GM23338 (cell line): ENCODE data around the gene GSTA2. TPM values are rescaled to one million over a fixed set of nuclear protein-coding genes. Genes with fewer than 3 reads are reported as not detected.

ENCODE experiments used
- ATAC-seq: fragments of 200-7000 bp; cut with Tn5 transposase; 3 replicates; pipeline ENCODE4 v1.9.1; 2020
- DNase-seq: peaks from one replicate; pipeline ENCODE4 v3.0.0-alpha.2; 2015; ENCODE audit warnings: low spot score
- H2AFZ ChIP-seq: fragments of 200-600 bp; sonication (generic); 2 replicates; pipeline ENCODE4 v1.8.0; 2016; ENCODE audit warnings: antibody characterized with exemption, mild to moderate bottlenecking, moderate library complexity
- H3F3A ChIP-seq: fragments of 200-600 bp; sonication (generic); replicated peaks from 2 replicates; pipeline ENCODE4 v1.8.0; 2017; ENCODE audit warnings: antibody characterized with exemption, mixed run types, low read depth
- H3K27ac ChIP-seq: fragments of 200-600 bp; sonication (generic); 2 replicates; pipeline ENCODE4 v1.6.1; 2016; ENCODE audit warnings: low read depth
- H3K27me3 ChIP-seq: fragments of 200-600 bp; sonication (generic); 2 replicates; pipeline ENCODE4 v1.8.0; 2016; ENCODE audit warnings: mild to moderate bottlenecking, mixed run types, moderate library complexity; ENCODE audit not compliant: insufficient read depth
- H3K36me3 ChIP-seq: fragments of 200-600 bp; sonication (generic); 2 replicates; pipeline ENCODE4 v1.8.0; 2016; ENCODE audit warnings: mild to moderate bottlenecking; ENCODE audit not compliant: insufficient read depth
- H3K4me1 ChIP-seq: fragments of 200-600 bp; sonication (generic); 2 replicates; pipeline ENCODE4 v1.8.0; 2016; ENCODE audit warnings: mild to moderate bottlenecking, moderate library complexity; ENCODE audit not compliant: insufficient read depth
- H3K4me2 ChIP-seq: fragments of 200-600 bp; sonication (generic); 2 replicates; pipeline ENCODE4 v1.7.1; 2017; ENCODE audit warnings: mixed run types
- H3K4me3 ChIP-seq: fragments of 200-600 bp; sonication (generic); 2 replicates; pipeline ENCODE4 v1.6.1; 2016; ENCODE audit warnings: mixed run types
- H3K79me2 ChIP-seq: fragments of 200-600 bp; sonication (generic); replicated peaks from 2 replicates; pipeline ENCODE4 v1.8.0; 2017; ENCODE audit warnings: mild to moderate bottlenecking; ENCODE audit not compliant: insufficient read depth
- H3K9me2 ChIP-seq: fragments of 200-600 bp; sonication (generic); 2 replicates; pipeline ENCODE4 v1.8.0; 2017; ENCODE audit not compliant: insufficient read depth
- H4K20me1 ChIP-seq: fragments of 200-600 bp; sonication (generic); replicated peaks from 2 replicates; pipeline ENCODE4 v1.8.0; 2017; ENCODE audit warnings: mild to moderate bottlenecking; ENCODE audit not compliant: insufficient read depth
- H3K27ac Mint-ChIP-seq: 2 replicates; pipeline ENCODE4 v1.8.0; 2020; ENCODE audit warnings: inconsistent platforms, mild to moderate bottlenecking, moderate library complexity, mixed read lengths
- H3K27me3 Mint-ChIP-seq: 3 replicates; pipeline ENCODE4 v1.8.0; 2022; ENCODE audit warnings: low read depth, mild to moderate bottlenecking, moderate library complexity, mixed read lengths, inconsistent platforms; ENCODE audit not compliant: insufficient read depth, poor library complexity
- H3K36me3 Mint-ChIP-seq: 3 replicates; pipeline ENCODE4 v1.8.0; 2021; ENCODE audit warnings: low read depth, mild to moderate bottlenecking, inconsistent platforms, moderate library complexity, mixed read lengths
- H3K4me1 Mint-ChIP-seq: 3 replicates; pipeline ENCODE4 v1.8.0; 2020; ENCODE audit warnings: mild to moderate bottlenecking, inconsistent platforms, mixed read lengths
- H3K4me3 Mint-ChIP-seq: 3 replicates; pipeline ENCODE4 v1.8.0; 2021; ENCODE audit warnings: moderate library complexity, mild to moderate bottlenecking, inconsistent platforms, mixed read lengths
- H3K9me3 Mint-ChIP-seq: 3 replicates; pipeline ENCODE4 v1.8.0; 2020; ENCODE audit warnings: moderate library complexity, mild to moderate bottlenecking, inconsistent platforms, mixed read lengths
- EZH2 ChIP-seq: fragments of 200-600 bp; sonication (generic); IDR thresholded peaks from one replicate; pipeline ENCODE4 v1.8.0; 2017; ENCODE audit warnings: antibody characterized with exemption, mild to moderate bottlenecking, low read depth; ENCODE audit not compliant: unreplicated experiment
- POLR2AphosphoS5 ChIP-seq: IDR thresholded peaks from 2 replicates; pipeline ENCODE4 v1.6.1; 2016; ENCODE audit warnings: antibody characterized with exemption, low read depth
- STAT1 ChIP-seq: IDR thresholded peaks from one replicate; pipeline ENCODE4 v1.6.1; 2016; ENCODE audit warnings: antibody characterized with exemption; ENCODE audit not compliant: unreplicated experiment
- ZNF114 ChIP-seq: fragments of 250-450 bp; sonication (Bioruptor Pico); IDR thresholded peaks from 2 replicates; pipeline ENCODE4 v1.5.0; 2020; ENCODE audit warnings: mild to moderate bottlenecking, moderate library complexity
- ZNF462 ChIP-seq: fragments of 250-450 bp; sonication (Bioruptor Pico); IDR thresholded peaks from 2 replicates; pipeline ENCODE4 v1.5.0; 2020; ENCODE audit warnings: mild to moderate bottlenecking, moderate library complexity
- polyA plus RNA-seq: library from polyadenylated mRNA; unstranded; fragments of >200 nt; fragmentation: Nextera tagmentation; extraction: Ambion mirVana; gene quantifications from 2 replicates; pipeline ENCODE4 v1.2.1, GENCODE V29; 2016
- total RNA-seq: library from RNA; depleted of rRNA; stranded (reverse); fragments of >200 nt; shearing (Covaris generic); gene quantifications from 2 replicates; pipeline ENCODE4 v1.2.3, GENCODE V29; 2014

Gene GSTA2
- total and polyA plus RNA-seq, 2 experiments from 2014 or later: not detected

GRCh38 chr6:52720321-52720720, 43.0 kb downstream of the GSTA2 start:
- TF ChIP-seq ZNF462 (CRISPR knock-in tag) (no peak), EZH2 (no peak), POLR2AphosphoS5 (no peak), STAT1 (no peak), ZNF114 (CRISPR knock-in tag) (no peak)
- Mint-ChIP-seq H3K27ac (no peak overlapping the region), H3K9me3 (no peaks in the 10 kb centered on the region; the same call in 2 of the 3 replicates), H3K4me1 (peaks cover 5% of the 10 kb centered on the region; the same call in 1 of the 3 replicates), H3K36me3 (no peaks in the 10 kb centered on the region), H3K4me3 (no peak overlapping the region), H3K27me3 (peaks cover 5% of the 10 kb centered on the region)
- Histone ChIP-seq H3K27me3 (no peaks in the 10 kb centered on the region), H3K27ac (no peak overlapping the region), H3K4me3 (no peak overlapping the region), H3F3A (no peaks in the 10 kb centered on the region), H3K36me3 (no peaks in the 10 kb centered on the region), H3K9me2 (peaks cover 4% of the 10 kb centered on the region; the same call in 1 of the 2 replicates), H2AFZ (no peak overlapping the region), H3K79me2 (no peaks in the 10 kb centered on the region), H4K20me1 (no peaks in the 10 kb centered on the region), H3K4me2 (no peak overlapping the region), H3K4me1 (no peaks in the 10 kb centered on the region)
- ATAC-seq: no peak
- no peak for DNase-seq

GRCh38 chr6:52718550-52718949, 44.7 kb downstream of the GSTA2 start:
- no peaks in the 10 kb centered on the region for H3K36me3 ChIP-seq
- Mint-ChIP-seq H3K27ac (no peak overlapping the region), H3K27me3 (no peaks in the 10 kb centered on the region), H3K4me3 (no peak overlapping the region), H3K36me3 (no peaks in the 10 kb centered on the region), H3K4me1 (no peaks in the 10 kb centered on the region), H3K9me3 (no peaks in the 10 kb centered on the region; the same call in 2 of the 3 replicates)
- H2AFZ ChIP-seq: no peak overlapping the region
- H3K79me2 ChIP-seq: no peaks in the 10 kb centered on the region
- no peaks in the 10 kb centered on the region for H3K27me3 ChIP-seq
- H4K20me1 ChIP-seq: no peaks in the 10 kb centered on the region
- no peaks in the 10 kb centered on the region for H3K4me1 ChIP-seq
- no peaks in the 10 kb centered on the region for H3F3A ChIP-seq
- H3K27ac ChIP-seq: no peak overlapping the region
- peaks cover 17% of the 10 kb centered on the region; the same call in 1 of the 2 replicates for H3K9me2 ChIP-seq
- ATAC-seq (no peak), DNase-seq (no peak)
- no peak for TF ChIP-seq ZNF462 (CRISPR knock-in tag)
- H3K4me2 ChIP-seq: no peak overlapping the region
- H3K4me3 ChIP-seq: no peak overlapping the region
